Suppressor macrophage treated with lipopolysaccharide for 4 hours (primary cell): ENCODE data around the gene CELF2.

Source experiments
- DNase-seq: peaks from one replicate; pipeline ENCODE4 v3.0.0-alpha.2; 2020

CELF2 gene

DNA sequence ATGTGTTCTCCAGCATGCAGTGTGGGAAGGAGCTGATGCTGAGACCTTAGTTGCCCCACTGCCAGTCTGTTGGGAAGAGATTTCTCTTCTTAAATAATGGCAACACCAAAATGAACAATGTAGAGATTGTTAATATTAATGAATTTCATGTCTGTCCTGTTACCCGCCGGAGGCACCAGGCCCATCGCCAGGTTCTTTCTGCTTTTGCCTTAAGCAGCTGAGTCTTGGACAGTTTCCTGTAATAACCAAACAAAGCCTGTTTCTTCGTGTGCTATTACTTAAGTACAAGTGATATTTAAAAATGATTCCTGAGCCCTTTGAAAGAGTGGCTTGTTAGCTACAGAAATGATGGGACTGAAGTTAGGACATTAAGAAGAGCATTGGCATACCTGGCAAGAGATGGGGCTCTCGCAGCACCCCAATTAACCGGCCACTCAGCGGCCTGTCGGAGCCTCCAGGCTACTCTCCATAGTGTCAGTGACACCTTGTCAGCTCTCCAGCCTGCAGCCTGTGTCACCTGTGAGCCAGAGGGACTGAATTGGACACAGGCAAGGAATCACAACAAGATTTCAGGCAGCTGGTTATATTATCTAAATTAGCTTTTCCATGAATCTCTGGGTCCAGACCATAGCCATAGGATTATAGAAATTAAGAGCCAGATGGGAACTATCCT lies 142.0 kb downstream of the CELF2 start:
- DNase-seq = no peak

DNA sequence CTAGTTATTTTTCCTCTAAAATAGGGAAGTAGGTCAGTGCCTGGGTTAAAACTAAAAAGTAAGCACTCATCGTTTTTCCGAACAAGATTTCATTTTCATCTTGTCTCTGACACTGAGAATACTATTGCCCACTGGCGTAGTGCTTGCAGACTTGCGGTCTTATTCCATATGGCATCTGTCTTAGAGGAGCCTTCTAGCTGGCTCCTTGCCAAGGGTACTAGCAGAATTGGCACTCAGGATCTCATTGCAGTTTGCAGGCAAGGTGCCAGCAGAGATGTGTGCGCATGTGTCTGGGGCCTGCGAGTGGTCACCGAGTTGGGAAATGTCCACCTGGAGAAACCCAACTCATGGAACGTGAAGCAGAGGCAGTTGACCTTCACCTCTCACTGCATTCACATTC lies 143.4 kb downstream of the CELF2 start:
- peak; percentile 70 for DNase-seq

DNA sequence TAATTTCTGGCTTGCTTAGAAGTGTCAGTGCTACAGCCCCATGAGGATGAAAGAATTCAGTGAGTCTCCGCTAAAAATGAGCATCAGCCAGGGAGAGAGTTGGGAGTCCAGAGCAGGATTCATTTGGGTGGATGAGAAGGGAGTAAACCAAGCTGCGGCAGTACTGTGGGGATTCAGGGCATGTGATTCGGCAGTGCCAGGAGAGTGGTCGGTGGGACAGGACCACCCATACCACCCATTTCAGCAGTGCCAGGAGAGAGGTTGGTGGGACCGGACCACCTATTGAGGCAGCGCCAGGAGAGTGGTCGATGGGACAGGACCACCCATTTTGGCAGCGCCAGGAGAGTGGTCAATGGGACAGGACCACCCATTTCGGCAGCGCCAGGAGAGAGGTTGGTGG lies 144.2 kb downstream of the CELF2 start:
- no peak for DNase-seq

DNA sequence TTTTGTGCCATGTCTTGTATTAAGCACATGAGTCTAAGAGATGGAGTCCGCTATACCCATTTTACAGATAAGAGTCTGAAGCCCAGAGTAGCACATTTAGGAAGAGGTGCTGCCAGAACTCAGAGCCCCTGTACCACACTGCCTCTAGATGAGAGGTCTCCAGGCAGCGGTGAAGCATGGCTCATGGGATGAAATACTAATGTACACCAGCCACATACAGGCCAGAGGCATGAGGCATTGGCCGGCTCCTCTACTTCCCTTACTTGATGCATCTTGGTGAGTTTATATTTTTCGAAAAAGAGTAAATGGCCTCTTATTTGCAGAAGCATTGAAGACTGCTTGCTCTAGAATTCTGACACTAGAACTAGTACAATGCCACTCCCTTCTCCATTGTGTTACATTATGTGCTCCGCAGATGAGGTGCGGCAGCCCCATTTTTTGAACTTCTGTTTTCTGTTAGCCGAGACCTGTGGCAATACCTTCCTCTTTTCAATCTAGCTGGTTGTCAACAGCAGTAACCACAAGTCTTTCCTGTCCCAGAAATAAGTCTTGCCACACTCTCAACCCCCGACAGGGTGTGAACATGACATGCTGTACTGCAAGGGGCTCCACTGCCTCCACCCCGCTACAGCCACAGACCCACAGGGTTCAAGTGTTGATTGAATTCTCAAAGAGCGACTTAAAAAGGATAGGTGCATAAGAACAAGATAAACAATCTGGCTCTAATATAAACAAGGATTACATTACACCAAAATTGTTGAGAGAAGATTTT lies 145.3 kb downstream of the CELF2 start:
- DNase-seq = peak; percentile 86

DNA sequence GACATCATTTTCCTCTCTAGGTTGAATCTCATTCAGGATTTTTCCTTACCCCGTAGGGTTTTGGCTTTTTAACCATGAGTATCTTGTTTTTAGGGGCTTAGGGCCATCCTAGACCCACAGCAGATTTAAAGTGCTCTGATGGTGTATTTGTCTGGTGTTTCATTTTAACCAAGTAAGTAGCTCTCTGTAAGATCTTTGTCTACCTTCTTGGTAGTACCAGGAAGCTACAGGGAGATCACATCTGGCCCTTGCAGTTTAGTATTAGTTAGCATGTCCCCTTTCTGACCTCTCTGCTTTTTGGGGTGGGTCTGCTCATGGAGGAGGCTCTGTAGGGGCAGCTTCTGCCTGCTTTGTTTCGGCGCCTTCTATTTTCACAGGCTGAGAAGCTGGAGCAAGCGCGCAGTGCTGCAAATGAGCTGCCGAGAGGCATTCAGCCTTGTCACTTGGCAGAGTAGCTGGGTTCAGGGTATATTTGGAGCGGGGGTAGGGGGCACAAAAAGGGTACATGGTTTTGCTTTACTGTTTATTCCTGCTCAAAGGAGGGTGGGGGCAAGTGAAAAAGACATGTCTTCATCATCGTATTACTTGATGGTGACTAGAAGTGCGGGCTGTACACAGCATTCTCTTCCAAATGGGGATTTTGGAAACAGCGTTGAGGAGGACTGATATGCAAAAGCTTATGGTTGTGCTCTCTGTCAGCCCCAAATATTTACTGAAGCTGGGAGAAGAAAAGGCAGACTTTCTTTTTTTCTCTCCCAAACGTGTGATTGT lies 146.3 kb downstream of the CELF2 start:
- no peak for DNase-seq

DNA sequence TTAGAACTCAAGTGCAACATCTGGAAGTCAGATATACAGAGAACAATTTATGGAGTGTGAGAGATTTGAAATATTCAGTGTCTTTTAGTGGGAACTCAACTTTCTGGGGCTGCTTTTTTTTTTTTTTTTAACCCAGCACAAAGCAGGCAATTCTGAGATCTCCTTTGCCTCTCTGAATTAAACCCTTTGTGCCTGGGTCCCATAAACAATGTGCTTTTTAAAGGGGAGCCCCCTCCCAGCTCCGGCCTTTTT lies 146.8 kb downstream of the CELF2 start:
- no peak for DNase-seq

DNA sequence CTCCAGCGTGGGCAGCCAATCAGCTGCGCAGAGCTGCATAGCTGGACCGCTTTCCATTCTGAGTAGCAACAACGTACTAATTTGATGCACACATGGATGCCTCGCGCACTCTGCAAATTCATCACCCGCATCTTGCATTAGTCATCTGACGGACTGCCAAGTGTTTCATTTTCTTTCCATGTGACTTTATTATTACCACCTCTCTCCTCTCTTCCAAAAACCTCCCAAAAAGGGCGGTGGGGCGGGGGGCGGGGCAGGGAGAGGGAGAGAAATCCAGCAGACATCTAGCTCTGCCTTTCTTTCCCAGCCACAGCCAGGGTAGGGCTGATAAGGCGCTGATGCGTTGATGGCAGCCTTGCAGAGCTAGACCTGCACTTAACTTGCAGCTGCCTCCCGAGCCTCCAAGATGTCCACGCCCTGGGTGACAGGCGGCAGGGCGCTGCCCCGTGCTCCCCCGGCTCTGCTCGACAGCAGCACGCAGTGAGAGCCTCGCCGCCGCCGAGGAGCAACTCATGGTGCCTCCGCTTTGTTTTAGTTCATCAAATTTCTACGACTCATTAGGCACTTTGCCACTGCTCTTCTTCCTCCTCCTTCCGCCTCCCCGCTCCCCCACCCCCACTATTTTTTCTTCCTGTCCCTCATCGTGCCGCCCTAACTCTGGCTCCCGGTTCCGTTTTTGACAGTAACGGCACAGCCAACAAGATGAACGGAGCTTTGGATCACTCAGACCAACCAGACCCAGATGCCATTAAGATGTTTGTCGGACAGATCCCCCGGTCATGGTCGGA lies 147.3 kb downstream of the CELF2 start:
- peak; percentile 77 for DNase-seq

DNA sequence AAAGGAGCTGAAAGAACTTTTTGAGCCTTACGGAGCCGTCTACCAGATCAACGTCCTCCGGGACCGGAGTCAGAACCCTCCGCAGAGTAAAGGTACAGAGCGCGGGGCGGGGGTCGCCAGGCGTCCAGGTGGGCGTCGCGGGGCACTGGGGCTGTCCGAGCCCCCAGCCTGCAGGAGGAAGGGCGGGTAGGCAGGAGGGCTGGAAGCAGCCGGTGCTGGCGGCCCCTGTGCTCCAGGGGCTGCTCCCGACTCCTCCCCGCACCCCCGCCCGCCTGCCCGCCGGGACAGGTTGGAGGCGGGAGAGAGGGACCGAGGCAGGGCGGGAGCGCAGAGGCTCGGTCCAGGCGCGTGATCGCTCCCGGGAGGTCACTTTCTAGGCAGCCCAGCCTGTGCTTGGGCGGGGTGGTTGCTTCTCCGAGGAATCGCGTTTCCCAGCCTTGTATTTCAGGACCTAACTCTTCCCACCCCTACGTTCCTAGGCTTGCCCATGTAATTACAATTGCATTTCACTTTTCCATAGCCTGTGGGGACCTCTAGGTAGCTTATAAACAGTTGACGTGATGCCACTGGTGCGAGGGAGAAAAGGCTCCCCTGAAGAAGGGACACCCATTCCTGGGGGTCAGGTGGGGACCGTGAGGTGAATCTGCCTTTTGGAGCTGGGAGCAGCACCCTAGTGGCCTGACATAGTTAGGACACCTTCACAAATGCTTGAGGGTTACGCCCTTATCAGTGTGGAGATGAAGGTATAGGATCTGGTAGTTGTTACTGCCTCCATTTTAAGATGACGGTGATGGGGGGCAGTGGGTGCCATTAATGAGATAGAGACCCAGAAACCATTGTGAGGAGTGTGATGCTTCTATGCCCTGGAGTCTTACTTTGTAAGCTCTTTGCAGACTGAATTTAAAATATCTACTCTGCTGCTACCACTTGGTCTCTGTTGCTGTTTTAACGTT lies 148.2 kb downstream of the CELF2 start:
- DNase-seq = peak; percentile 62

DNA sequence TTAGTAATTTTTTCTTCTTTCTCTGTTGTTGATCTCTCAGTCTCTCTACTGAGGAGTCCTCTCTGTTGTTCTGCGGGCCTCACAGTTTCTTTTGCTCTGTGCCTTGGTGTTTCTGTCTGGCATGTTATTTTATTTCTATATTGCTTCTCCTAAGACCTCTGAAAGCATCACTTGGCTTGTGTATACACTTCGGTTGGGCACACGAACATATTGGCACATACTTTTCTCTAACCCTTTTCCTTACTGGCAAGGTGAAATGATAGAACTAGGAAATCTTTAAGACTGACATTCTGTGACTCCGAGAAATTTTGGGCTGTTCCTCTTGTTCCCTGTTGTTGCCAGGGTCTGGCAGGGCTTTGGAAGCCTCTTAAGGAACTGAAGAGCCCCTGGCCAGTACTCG lies 148.9 kb downstream of the CELF2 start:
- no peak for DNase-seq

DNA sequence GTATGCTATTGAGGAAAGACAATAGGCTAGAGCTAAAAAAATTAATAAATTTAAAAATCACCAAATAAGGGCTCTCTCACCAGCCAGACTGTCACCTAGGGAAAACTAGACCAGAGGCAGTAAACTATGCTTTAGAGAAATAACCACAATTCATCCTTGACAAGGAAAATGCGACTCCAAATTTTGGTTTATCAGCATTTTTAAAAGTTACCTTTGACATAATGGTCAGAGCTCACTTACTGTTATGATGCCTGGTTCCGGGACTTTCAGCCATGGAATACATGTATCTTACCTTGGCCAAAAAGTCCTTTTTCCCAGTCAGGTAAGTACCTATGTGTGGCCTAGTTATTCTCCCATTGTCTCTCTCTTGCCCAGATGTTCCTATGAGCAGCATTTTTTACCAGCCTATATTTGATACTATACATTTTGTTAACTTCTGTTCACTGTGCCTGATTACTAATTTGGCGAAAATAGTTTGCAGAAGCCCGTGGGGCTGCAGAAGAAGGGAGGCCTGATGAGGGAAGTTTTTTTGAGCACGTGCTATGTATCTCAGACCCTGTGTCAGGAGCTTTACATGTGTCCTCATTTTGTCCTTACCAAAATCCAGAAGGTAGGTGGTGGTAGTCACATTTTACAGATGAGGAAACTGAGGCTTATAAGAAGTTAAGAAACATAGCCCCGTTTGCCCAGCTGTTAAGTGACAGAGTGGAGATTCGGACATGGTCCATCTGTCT lies 149.7 kb downstream of the CELF2 start:
- DNase-seq = no peak

DNA sequence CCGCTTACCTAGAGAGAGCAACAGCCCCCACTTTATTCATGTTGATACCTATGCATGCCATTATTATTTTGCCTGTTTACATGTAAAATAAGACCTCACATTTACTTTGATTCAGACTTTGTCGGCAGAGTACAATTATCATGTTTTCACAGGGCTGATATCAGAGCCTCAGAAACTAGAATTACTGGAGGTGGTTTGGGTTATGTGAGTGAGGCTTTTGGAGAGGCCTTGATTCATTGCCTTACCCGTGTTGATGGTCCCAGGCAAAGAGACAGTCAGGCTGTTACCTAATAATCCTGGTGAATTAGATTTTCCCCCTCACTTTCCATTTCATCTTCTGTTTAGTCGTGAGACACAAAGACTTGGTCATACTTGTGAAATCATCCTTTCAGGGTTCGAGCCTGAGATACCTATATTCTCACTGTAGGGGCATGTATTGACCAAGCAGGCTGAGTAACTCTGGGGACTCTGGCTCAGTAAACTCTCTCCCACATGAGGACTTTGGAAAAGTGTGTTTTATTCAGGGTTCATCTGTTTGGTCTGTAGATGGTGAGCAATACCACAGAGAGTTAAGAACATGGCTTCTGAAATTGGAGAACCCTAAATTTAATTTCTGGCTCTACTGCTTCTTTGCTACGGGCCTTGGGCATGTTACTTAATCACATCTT lies 150.9 kb downstream of the CELF2 start:
- DNase-seq = peak; percentile 66

DNA sequence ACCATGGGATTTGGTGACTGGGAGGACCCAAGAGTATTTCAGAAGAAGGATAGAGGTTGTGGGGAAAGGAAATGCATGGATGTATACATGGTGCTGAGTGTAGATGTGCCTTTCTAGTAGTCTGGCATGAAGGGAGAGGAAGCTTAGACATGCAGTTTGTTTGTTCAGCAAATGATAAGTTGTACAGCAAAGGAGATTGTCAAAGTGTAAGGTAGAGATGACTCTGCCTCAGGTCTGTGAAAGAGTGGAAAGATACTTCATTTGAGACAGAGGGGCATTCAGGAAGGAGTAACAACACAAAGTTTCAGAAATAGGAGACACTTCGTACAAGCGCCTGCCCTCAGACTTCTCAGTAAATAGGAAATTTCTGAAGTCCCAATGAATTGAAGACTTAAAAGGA lies 152.3 kb downstream of the CELF2 start:
- no peak for DNase-seq

DNA sequence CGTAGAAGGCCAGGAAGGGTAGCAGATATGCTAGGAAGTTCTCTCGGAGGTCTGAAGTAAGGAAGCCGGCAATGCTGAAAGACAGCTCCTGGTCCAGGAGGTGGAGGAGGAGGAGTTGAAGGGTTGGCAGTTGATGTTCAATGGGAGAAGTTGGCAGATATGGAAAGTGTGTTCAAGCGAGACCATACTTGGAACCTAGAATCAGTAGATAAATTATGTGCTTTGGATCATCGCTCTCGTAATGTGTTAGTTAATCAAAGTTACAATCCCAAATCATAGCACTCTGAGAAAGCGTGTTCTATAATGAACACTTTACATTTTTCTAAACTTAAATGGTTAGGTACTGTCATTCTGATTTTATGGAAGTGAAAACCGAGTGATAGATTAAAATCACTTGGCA lies 152.9 kb downstream of the CELF2 start:
- DNase-seq = no peak

DNA sequence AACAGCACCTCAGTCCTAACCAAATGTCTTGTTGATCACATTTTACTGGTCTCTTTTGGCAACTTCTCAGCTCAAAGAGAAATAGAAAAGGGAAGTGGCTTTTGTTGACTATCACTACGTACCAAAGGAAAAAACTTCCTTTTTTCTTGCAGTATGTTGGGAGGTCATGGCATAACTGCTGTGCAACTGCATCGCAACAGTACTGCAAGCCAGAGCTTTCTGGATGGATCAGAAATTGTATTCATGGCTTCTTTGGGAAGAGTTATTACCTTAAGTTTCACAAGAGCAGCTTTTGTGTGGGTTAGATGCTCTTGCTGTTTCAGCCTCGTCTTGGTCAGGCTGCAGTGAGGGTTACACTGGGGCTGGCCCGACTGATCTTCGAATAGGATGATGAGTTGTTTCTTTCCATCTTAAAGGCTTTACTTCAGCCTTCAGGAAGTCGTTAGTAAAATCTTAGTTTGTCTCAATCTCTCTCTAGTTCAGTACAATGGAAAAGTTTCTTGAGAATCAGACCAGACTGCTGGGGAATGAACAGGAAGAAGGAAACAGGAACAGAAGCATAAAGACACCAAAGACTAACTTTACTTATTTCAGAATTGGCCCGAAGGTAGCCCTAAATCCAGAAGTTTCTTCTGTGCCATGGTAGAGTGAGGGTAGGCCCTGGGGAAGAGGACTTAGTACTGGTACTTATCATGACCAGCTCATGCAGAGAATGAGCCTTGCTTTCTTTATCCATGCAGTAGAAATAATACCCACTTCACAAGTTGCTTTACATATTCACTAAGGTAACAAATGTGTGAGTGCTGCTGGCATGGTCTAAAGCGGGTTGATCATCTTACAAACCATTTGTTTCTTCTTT lies 153.6 kb downstream of the CELF2 start:
- peak; percentile 87 for DNase-seq

DNA sequence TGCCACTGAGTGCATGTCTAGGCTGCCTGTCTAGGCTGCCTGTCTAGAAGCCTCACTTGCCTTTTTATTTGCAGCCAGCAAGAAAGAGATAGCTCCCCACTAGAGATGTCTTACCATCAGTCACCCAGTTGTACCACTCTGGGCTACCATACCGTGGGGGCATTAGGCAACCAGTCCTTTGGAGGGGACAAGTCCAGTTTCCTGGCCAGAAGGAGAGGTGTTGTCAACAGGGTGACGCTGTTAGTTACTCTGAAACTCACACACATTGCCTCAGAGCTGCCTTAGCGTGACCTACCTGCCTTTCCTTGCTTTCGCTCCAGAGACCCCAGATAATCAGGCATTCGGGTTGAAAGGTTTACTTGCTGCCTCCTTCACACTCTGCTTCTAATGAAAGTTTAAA lies 155.4 kb downstream of the CELF2 start:
- no peak for DNase-seq

DNA sequence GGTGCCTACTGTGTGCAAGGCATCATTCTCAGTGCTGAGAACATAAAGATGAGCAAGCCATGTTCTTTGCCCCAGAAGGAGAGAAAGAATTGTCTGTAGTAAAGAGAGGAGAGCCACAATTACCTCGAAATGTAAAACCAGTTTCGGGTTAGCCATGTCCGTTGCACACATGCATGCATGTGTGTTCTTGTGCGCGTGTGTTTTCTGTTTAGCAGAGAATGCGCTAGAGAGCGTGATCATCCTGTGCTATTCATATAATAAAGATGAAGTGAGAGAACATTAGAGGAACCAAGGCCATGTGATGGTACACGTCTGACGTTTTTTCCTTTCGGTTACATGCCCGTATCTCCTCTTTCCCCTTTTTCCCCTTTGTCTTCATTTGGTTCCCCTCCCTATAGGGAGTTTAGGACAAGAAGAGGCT lies 158.2 kb downstream of the CELF2 start:
- peak; percentile 92 for DNase-seq

DNA sequence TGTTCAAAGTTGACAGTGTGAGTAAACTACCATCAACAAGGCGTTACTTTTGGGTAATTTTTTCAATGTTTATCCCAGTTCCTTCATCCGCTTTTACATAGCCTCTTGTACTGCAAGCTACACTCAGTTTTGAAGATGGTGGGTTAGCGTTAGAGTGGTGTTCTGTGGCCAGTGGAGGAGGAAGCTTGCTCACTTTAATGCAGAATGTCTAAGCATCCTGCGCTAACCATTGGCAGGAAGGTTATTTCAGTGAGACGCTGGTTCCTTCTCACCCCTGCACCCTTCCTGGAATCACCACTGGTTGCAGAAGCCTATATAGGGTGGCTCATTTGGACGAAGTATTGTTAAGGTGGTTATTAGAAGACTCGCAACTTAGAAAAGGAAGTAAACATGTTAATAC lies 159.1 kb downstream of the CELF2 start:
- DNase-seq = peak; percentile 52

DNA sequence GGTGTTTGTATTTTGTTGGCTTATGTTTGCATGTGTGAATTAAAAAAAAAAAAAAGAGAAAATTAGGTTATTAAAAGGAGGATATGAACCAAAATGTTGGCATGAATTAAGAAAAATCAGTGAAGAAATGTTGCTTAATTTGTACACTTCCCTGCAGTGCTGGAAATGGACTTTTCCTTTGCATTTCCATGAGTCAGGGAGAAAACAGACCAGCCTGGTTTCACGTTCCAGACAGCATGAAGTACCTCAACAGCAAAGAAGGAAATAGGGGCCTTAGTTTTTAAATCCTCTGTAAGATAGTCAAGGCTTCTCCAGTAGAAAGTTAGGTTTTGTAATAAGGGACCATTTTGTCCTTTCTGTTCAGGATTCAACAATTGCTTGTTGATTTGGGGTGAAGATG lies 159.7 kb downstream of the CELF2 start:
- peak; percentile 76 for DNase-seq

DNA sequence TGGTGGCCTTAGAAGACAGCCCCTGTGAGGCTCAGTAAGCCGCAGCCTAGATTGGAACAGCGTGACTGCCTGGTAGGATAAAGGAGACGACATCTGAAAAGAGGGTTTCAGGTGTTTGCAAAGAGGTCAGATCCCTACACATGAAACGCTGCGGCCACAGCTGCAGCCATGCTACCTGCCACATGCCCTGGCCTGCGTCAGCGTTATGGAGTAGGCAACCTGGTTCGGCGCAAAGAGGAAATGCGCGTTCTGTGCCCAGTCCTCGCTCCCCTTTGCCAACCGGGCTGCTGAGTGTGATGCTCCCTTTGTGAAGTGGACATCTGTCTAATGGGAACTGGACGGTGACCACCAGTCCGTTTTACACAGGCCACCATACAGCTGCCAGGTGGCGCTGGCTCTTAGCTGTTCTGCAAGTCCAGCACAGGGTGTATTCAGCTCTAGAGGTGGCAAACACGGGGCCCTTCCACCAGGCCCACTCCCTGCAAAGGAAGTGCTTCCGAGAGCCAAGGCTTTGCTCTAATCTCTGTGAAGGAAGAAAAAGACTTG lies 160.3 kb downstream of the CELF2 start:
- no peak for DNase-seq
